Ectodermal cell (in vitro differentiated cells): ENCODE results near the gene MARCHF6.

Experiments
- H3K27ac ChIP-seq: 2 replicates; pipeline ENCODE4 v1.7.0; 2013; ENCODE audit warnings: mild to moderate bottlenecking, low read depth, low read length; ENCODE audit not compliant: insufficient read depth, poor library complexity, severe bottlenecking
- H3K27me3 ChIP-seq: 2 replicates; pipeline ENCODE4 v1.7.0; 2013; ENCODE audit warnings: mild to moderate bottlenecking, low read length; ENCODE audit not compliant: insufficient read depth, control insufficient read depth, poor library complexity, severe bottlenecking
- H3K36me3 ChIP-seq: one replicate; pipeline ENCODE4 v1.7.0; 2013; ENCODE audit warnings: low read length; ENCODE audit not compliant: control insufficient read depth, insufficient read depth
- H3K4me1 ChIP-seq: one replicate; pipeline ENCODE4 v1.7.0; 2013; ENCODE audit warnings: low read length; ENCODE audit not compliant: control insufficient read depth, insufficient read depth
- H3K4me3 ChIP-seq: 2 replicates; pipeline ENCODE4 v1.7.0; 2013; ENCODE audit warnings: low read depth, low read length, control low read depth; ENCODE audit not compliant: insufficient read depth
- H3K9me3 ChIP-seq: 2 replicates; pipeline ENCODE4 v1.7.0; 2013; ENCODE audit warnings: mild to moderate bottlenecking, low read length, moderate library complexity; ENCODE audit not compliant: control insufficient read depth
- whole genome bisulfite sequencing, 2 experiments: methylation state at CpG; one replicate each; pipeline ENCODE4 v1.1.7; 2013; ENCODE audit warnings: missing lambda C conversion rate in 2 of 2; 5-methylcytosine and 5-hydroxymethylcytosine counted together

MARCHF6 gene

DNA sequence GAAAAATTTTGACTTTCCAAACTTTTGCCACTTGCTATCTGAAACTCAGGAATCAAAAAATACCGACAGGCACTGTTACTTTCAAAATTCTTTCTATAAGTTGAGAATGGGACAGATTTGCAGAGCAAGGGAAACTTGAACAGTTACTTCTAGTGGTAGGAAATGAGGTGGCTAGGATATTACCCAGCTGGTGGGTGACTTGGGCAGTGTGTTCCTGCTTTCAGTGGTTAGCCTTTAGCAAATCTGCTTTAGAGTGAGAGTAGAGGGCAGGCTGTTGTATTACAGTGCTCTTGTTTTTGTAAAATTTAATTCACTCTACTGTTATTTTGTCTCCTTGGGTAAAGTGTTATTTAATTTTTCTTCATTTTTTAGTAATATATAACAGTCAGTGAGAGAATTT, 48.0 kb downstream of the MARCHF6 start:
- Histone ChIP-seq H3K27ac (no peak overlapping the region), H3K4me3 (no peak overlapping the region), H3K9me3 (no peaks in the 10 kb centered on the region), H3K4me1 (no peaks in the 10 kb centered on the region), H3K36me3 (peaks cover 45% of the 10 kb centered on the region), H3K27me3 (no peaks in the 10 kb centered on the region)
- 100% methylated on average over 1 of the region's 1 CpG for WGBS, 2 experiments
